NCI-H2227 (cell line): Measurements from ENCODE around the gene SNAPC3.
"Not testable (repeated sequence)": the region's sequence is repeated elsewhere in the genome, so short reads cannot be mapped to it uniquely, and the experiment has no call there.

Experiments used
- DNase-seq: peaks from one replicate; lab custom pipeline; 2025; ENCODE audit not compliant: unreplicated experiment; lab: John Stamatoyannopoulos, UW

The SNAPC3 gene

GRCh38 chr9:15421990-15422371 is 695 bp upstream of the SNAPC3 start:
- no peak for DNase-seq

GRCh38 chr9:15423231-15423985 is 732 bp downstream of the SNAPC3 start:
- DNase-seq = peak; percentile 46

GRCh38 chr9:15426019-15426418 is 3.3 kb downstream of the SNAPC3 start:
- no peak for DNase-seq

- not testable (repeated sequence) for DNase-seq
These were observed 5.0 kb downstream of the SNAPC3 start for GRCh38 chr9:15427702-15428101.

- DNase-seq = no peak
These were observed 8.5 kb downstream of the SNAPC3 start for GRCh38 chr9:15430920-15431844.

GRCh38 chr9:15433191-15433590 is 10.5 kb downstream of the SNAPC3 start:
- DNase-seq = no peak

- DNase-seq = no peak
These were observed 11.0 kb downstream of the SNAPC3 start for GRCh38 chr9:15433661-15434060.

GRCh38 chr9:15438891-15439290 is 16.2 kb downstream of the SNAPC3 start:
- no peak for DNase-seq

- not testable (repeated sequence) for DNase-seq
These were observed 19.2 kb downstream of the SNAPC3 start for GRCh38 chr9:15441841-15442240.

GRCh38 chr9:15442264-15442663 is 19.6 kb downstream of the SNAPC3 start:
- not testable (repeated sequence) for DNase-seq

GRCh38 chr9:15444141-15444540 is 21.5 kb downstream of the SNAPC3 start:
- no peak for DNase-seq

- DNase-seq = no peak
These were observed 31.3 kb downstream of the SNAPC3 start for GRCh38 chr9:15453956-15454355.

GRCh38 chr9:15461056-15461455 is 38.4 kb downstream of the SNAPC3 start:
- no peak for DNase-seq

GRCh38 chr9:15461601-15462000 is 38.9 kb downstream of the SNAPC3 start:
- no peak for DNase-seq

GRCh38 chr9:15468145-15468544 is 45.5 kb downstream of the SNAPC3 start:
- no peak for DNase-seq

GRCh38 chr9:15469406-15469805 is 46.7 kb downstream of the SNAPC3 start:
- DNase-seq = no peak

GRCh38 chr9:15469862-15470261 is 47.2 kb downstream of the SNAPC3 start:
- DNase-seq = no peak

- no peak for DNase-seq
These were observed 53.4 kb downstream of the SNAPC3 start for GRCh38 chr9:15475923-15476536.

GRCh38 chr9:15480028-15480427 is 57.4 kb downstream of the SNAPC3 start:
- no peak for DNase-seq

- no peak for DNase-seq
These were observed 59.5 kb downstream of the SNAPC3 start for GRCh38 chr9:15482146-15482545.

GRCh38 chr9:15484802-15485201 is 62.1 kb downstream of the SNAPC3 start:
- DNase-seq = no peak
